ENCODE data around the gene EIF4EBP2. TPM values are rescaled to one million over a fixed set of nuclear protein-coding genes. Genes with fewer than 3 reads are reported as not detected.

The EIF4EBP2 gene
- total RNA-seq, 6 experiments from 2014 or later: 21.0 to 80.8 (median 56.7) TPM

DNA sequence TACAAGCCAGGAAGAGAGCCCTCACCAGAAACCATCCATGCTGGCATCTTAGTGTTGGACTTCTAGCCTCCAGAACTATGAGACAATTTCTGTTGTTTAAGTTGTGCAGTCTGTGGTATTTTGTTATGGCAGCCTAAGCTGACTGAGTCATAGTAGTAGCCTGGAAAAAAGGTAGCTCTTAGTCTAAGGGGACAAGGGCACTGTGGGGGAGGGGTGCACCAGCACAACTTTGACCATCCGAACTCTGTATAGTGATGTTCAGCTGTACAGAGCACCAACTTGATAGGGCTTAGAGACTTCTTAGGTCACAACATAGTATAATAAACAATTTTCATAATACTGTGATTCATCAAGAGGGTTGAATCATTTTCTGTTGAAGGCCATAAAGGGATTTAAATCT lies 14.3 kb downstream of the EIF4EBP2 start:
- H3K9me3 ChIP-seq: no peaks in the 10 kb centered on the region
- peaks cover 0 to 35% (median 25%) of the 10 kb centered on the region in 4 donors for H3K36me3 ChIP-seq
- H3K27ac ChIP-seq: no peak overlapping the region
- no peaks in the 10 kb centered on the region for H3K27me3 ChIP-seq
- ATAC-seq (no peak), DNase-seq (no peak)
- no peak for TF ChIP-seq CTCF (IDR thresholded peaks at IDR 0.05)
- no peak for TF ChIP-seq POLR2A (IDR thresholded peaks at IDR 0.05)
- H3K4me1 ChIP-seq: no peaks in the 10 kb centered on the region
- intact Hi-C loops (cut with DNase I): no loop called here
- WGBS (ENCODE audit: insufficient coverage, low coverage, low lambda C conversion rate, missing lambda C conversion rate): no CpG with 5 or more reads among the region's 1 CpG
- H3K4me3 ChIP-seq: no peak overlapping the region

GRCh38 chr10:70418713-70419112 lies 14.8 kb downstream of the EIF4EBP2 start:
- 100% methylated on average over 3 of the region's 3 CpGs for WGBS (ENCODE audit: insufficient coverage, low coverage, low lambda C conversion rate, missing lambda C conversion rate)
- intact Hi-C loops (cut with DNase I): no loop called here
- no peak overlapping the region for H3K27ac ChIP-seq

DNA sequence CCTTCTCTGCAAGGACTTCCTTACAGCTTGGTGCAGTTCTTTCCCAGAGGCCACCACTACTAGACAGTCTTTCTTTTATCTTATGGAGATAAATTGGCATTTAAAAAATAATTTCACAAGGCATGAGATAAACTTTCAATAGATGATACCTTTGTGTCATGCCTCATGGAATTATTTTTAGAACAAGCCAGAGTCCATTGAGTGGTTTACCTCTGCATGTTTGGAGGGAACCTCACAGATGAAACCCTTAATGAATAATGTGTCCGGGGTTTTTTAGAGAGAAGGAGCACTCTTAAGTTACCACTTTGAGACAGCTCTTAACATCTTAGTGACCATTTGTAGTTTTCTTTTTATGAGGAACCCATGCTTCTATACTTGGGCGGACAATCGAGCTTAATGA lies 20.4 kb downstream of the EIF4EBP2 start:
- Histone ChIP-seq H3K9me3 (no peaks in the 10 kb centered on the region), H3K4me1 (peaks cover 0 to 9% (median 0%) of the 10 kb centered on the region in 4 donors), H3K27me3 (no peaks in the 10 kb centered on the region), H3K36me3 (peaks cover 0 to 87% (median 51%) of the 10 kb centered on the region in 4 donors), H3K4me3 (no peak overlapping the region), H3K27ac (no peak overlapping the region)
- WGBS (ENCODE audit: insufficient coverage, low coverage, low lambda C conversion rate, missing lambda C conversion rate): 100% methylated on average over 3 of the region's 3 CpGs
- DNase-seq (no peak), ATAC-seq (no peak)
- TF ChIP-seq CTCF (IDR thresholded peaks at IDR 0.05) (no peak), POLR2A (IDR thresholded peaks at IDR 0.05) (no peak)
- intact Hi-C loops (cut with DNase I): no loop called here

More at GRCh38 chr10:70418713-70419112, 14.8 kb downstream of the EIF4EBP2 start:
- no peak overlapping the region for H3K4me3 ChIP-seq
- no peaks in the 10 kb centered on the region for H3K27me3 ChIP-seq
- ATAC-seq (no peak), DNase-seq (no peak)
- no peaks in the 10 kb centered on the region for H3K9me3 ChIP-seq
- H3K36me3 ChIP-seq: peaks cover 0 to 40% (median 28%) of the 10 kb centered on the region in 4 donors
- no peak for TF ChIP-seq POLR2A (IDR thresholded peaks at IDR 0.05)
- H3K4me1 ChIP-seq: no peaks in the 10 kb centered on the region

DNA sequence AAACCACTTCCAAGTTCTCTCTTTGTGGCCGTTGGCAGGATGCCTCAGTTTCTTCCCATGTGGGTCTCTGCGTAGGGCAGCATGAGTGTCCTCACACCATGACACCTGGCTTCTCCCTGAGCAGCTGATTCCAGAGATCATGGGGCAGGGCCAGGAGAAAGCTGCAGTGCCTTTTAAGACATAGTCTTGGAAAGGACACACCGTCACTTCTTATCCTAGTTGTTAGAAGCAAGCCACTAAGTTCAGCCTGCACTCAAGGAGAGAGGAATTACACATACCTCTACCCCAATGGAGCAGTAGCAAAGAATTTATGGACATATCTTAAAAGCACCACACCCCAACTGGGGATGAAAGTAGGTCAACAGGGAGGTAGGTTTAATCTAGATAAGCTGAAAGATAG lies 21.2 kb downstream of the EIF4EBP2 start:
- H3K36me3 ChIP-seq: peaks cover 0 to 82% (median 46%) of the 10 kb centered on the region in 4 donors
- no peaks in the 10 kb centered on the region for H3K27me3 ChIP-seq
- H3K27ac ChIP-seq: no peak overlapping the region
- no peak for DNase-seq
- WGBS (ENCODE audit: insufficient coverage, low coverage, low lambda C conversion rate, missing lambda C conversion rate): 90% methylated on average over 2 of the region's 3 CpGs
- ATAC-seq: no peak
- no peak overlapping the region for H3K4me3 ChIP-seq
- H3K4me1 ChIP-seq: peaks cover 0 to 17% (median 2%) of the 10 kb centered on the region in 4 donors
- H3K9me3 ChIP-seq: no peaks in the 10 kb centered on the region
- intact Hi-C loops (cut with DNase I): no loop called here
- TF ChIP-seq POLR2A (IDR thresholded peaks at IDR 0.05): no peak
- TF ChIP-seq CTCF (IDR thresholded peaks at IDR 0.05): no peak

DNA sequence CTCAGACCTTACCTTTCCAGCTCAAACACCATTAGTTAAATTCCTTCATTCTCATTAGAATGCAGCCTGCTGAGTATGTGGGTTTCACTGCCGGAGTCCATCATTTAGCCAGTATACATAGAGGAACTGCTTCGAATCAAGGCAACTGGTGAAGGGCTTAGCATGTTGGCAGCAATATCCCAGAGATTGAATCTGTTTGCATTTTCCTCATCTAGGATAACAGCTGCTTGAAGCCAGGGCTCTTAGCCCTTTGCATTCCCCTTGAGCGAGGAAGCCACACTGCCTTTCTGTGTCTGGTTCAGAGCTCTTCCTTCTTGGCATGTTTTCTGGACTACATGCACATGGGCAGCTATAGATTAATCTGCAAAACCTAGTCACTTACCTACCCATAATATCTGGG lies 22.9 kb downstream of the EIF4EBP2 start:
- peaks cover 0 to 23% (median 9%) of the 10 kb centered on the region in 4 donors for H3K4me1 ChIP-seq
- ATAC-seq (no peak), DNase-seq (no peak)
- peaks cover 0 to 66% (median 35%) of the 10 kb centered on the region in 4 donors for H3K36me3 ChIP-seq
- H3K27me3 ChIP-seq: no peaks in the 10 kb centered on the region
- no peak overlapping the region for H3K27ac ChIP-seq
- H3K4me3 ChIP-seq: no peak overlapping the region
- no peak for TF ChIP-seq CTCF (IDR thresholded peaks at IDR 0.05)
- intact Hi-C loops (cut with DNase I): no loop called here
- no peaks in the 10 kb centered on the region for H3K9me3 ChIP-seq
- WGBS (ENCODE audit: insufficient coverage, low coverage, low lambda C conversion rate, missing lambda C conversion rate): 100% methylated on average over 3 of the region's 3 CpGs

Data from right lobe of liver (tissue), 6 donors.